K562 (cell line): ENCODE data around the gene NDRG4. TPM values are rescaled to one million over a fixed set of nuclear protein-coding genes. Genes with fewer than 3 reads are reported as not detected.

Experiments used
- ATAC-seq: fragments of 200-7000 bp; cut with Tn5 transposase; 3 replicates; pipeline ENCODE4 v1.9.1; 2020; ENCODE audit warnings: moderate library complexity
- BruUV-seq: library from RNA; stranded (reverse); fragments of 400-500 nt; replicated peaks from 2 replicates; lab custom pipeline; 2021; lab: Mats Ljungman, UMichigan
- CTCF ChIA-PET: fragments of 300-600 bp; formaldehyde crosslinking; extraction: SDS; loops from one replicate; lab custom pipeline; 2021; ENCODE audit warnings: low intra/inter-chr PET ratio; lab: Yijun Ruan, JAX
- POLR2A ChIA-PET: fragments of 300-600, 350-650 bp; sonication (Branson Sonifier 250); formaldehyde crosslinking; extraction: SDS; loops from one replicate; lab custom pipeline; 2021; ENCODE audit warnings: antibody characterized with exemption, inconsistent platforms; lab: Yijun Ruan, JAX
- DNase-seq, 4 experiments: peaks; one replicate each; pipeline versions ENCODE4 v3.0.0 to v3.0.0-alpha.2; 2011 to 2018; ENCODE audit warnings: low spot score in 3 of 4, mixed read lengths in 3 of 4; ENCODE audit errors: extremely low read depth in 1 of 4
- FAIRE-seq: peaks from 2 replicates; lab custom pipeline; 2011; peaks lifted over from hg19 to GRCh38; lab: Jason Lieb, UNC
- H2AFZ ChIP-seq: 2 replicates; pipeline ENCODE4 v1.6.0; 2011; ENCODE audit warnings: low read depth, low read length, control low read depth, inconsistent platforms
- H3K27ac ChIP-seq: fragments of 200-600 bp; 3 replicates; pipeline ENCODE4 v1.8.0; 2011; ENCODE audit warnings: low read depth, mild to moderate bottlenecking, control low read depth, inconsistent platforms, low read length, moderate library complexity, mixed read lengths; ENCODE audit errors: extremely low read depth
- H3K27me3 ChIP-seq, 2 experiments: fragments of 300-600 bp in 1 of 2; 2 replicates in 1 of 2; 3 replicates in 1 of 2; pipeline versions ENCODE4 v1.6.0 to v1.8.0; 2011; ENCODE audit warnings: inconsistent platforms in 2 of 2, low read length in 2 of 2, mild to moderate bottlenecking in 1 of 2, mixed read lengths in 1 of 2, moderate library complexity in 1 of 2; ENCODE audit not compliant: control insufficient read depth in 2 of 2, insufficient read depth in 2 of 2
- H3K36me3 ChIP-seq: fragments of 300-600 bp; 3 replicates; pipeline ENCODE4 v1.8.0; 2011; ENCODE audit warnings: mild to moderate bottlenecking, low read length, inconsistent platforms; ENCODE audit not compliant: control insufficient read depth, insufficient read depth
- H3K4me1 ChIP-seq, 2 experiments: fragments of 200-600 bp in 1 of 2; replicated peaks in 1 of 2; 2 replicates in 1 of 2; 3 replicates in 1 of 2; pipeline versions ENCODE4 v1.5.1 to v1.8.0; 2011; ENCODE audit warnings: inconsistent platforms in 2 of 2, low read length in 2 of 2, mild to moderate bottlenecking in 1 of 2, mixed read lengths in 1 of 2, moderate library complexity in 1 of 2; ENCODE audit not compliant: control insufficient read depth in 2 of 2, insufficient read depth in 2 of 2
- H3K4me2 ChIP-seq: 2 replicates; pipeline ENCODE4 v1.6.1; 2011; ENCODE audit warnings: low read length, control low read depth, inconsistent platforms, mixed read lengths; ENCODE audit not compliant: insufficient read depth
- H3K4me3 ChIP-seq: fragments of 200-600 bp; sonication (generic), shearing (Covaris generic); 2 replicates; pipeline ENCODE4 v1.5.1; 2016; ENCODE audit warnings: control low read depth, inconsistent platforms
- H3K79me2 ChIP-seq: fragments of 200-600 bp; 3 replicates; pipeline ENCODE4 v1.8.0; 2011; ENCODE audit warnings: low read length, inconsistent platforms; ENCODE audit not compliant: control insufficient read depth, insufficient read depth
- H3K9ac ChIP-seq, 2 experiments: 2 replicates each; pipeline versions ENCODE4 v1.6.0 to v1.6.1; 2011; ENCODE audit warnings: low read depth in 2 of 2, low read length in 2 of 2, control low read depth in 1 of 2, inconsistent platforms in 1 of 2, mild to moderate bottlenecking in 1 of 2, mixed read lengths in 1 of 2; ENCODE audit not compliant: insufficient read depth in 1 of 2
- H3K9me1 ChIP-seq: one replicate; pipeline ENCODE4 v1.6.0; 2011; ENCODE audit warnings: inconsistent platforms, mild to moderate bottlenecking, low read length, moderate library complexity; ENCODE audit not compliant: control insufficient read depth, insufficient read depth
- H3K9me3 ChIP-seq: replicated peaks from 2 replicates; pipeline ENCODE4 v1.5.1; 2011; ENCODE audit warnings: low read depth, low read length, inconsistent platforms; ENCODE audit not compliant: control insufficient read depth, insufficient read depth
- H4K20me1 ChIP-seq: replicated peaks from 2 replicates; pipeline ENCODE4 v1.6.1; 2011; ENCODE audit warnings: low read length, inconsistent platforms, mixed read lengths; ENCODE audit not compliant: control insufficient read depth, insufficient read depth
- BRF1 ChIP-seq: IDR thresholded peaks from 3 replicates; pipeline ENCODE4 v1.6.1; 2011; ENCODE audit warnings: borderline replicate concordance, mild to moderate bottlenecking; ENCODE audit not compliant: insufficient read length; ENCODE audit errors: extremely low read depth
- CBFA2T3 ChIP-seq: fragments of 450-650 bp; IDR thresholded peaks from 2 replicates; pipeline ENCODE4 v1.6.1; 2017
- CTCF ChIP-seq, 3 experiments: IDR thresholded peaks in 2 of 3; conservative IDR thresholded peaks in 1 of 3; 2 replicates each; pipeline ENCODE4 v1.5.1; 2011 to 2012; ENCODE audit warnings: low read length in 3 of 3, mild to moderate bottlenecking in 3 of 3, control low read depth in 2 of 3, improper control_type of control experiment in 1 of 3, inconsistent platforms in 1 of 3, low read depth in 1 of 3, mixed read lengths in 1 of 3, moderate library complexity in 1 of 3; ENCODE audit not compliant: insufficient read depth in 2 of 3
- CUX1 ChIP-seq: fragments of 200-800 bp; sonication (Bioruptor generic); IDR thresholded peaks from 2 replicates; pipeline ENCODE4 v1.6.1; 2016; ENCODE audit warnings: missing genetic modification characterization, missing compliant biosample characterization
- SAP30 ChIP-seq: fragments of 200-600 bp; sonication (generic); IDR thresholded peaks from 2 replicates; pipeline ENCODE4 v1.6.1; 2012; ENCODE audit warnings: borderline replicate concordance, low read depth, mild to moderate bottlenecking, moderate library complexity, low read length, control low read depth, inconsistent platforms; ENCODE audit not compliant: insufficient read depth, poor library complexity, severe bottlenecking
- ZNF507 ChIP-seq: conservative IDR thresholded peaks from 2 replicates; pipeline ENCODE4 v1.6.1; 2017; ENCODE audit warnings: missing genetic modification characterization, missing compliant biosample characterization
- ZNF518B ChIP-seq: fragments of 250-450 bp; sonication (Bioruptor Pico); IDR thresholded peaks from 2 replicates; pipeline ENCODE4 v1.5.0; 2021; ENCODE audit warnings: mild to moderate bottlenecking, moderate library complexity
- ZNF583 ChIP-seq: fragments of 250-450 bp; sonication (Bioruptor Pico); IDR thresholded peaks from 2 replicates; pipeline ENCODE4 v1.4.0; 2020
- WGBS: fragments of 100-300 bp; shearing (Covaris generic); methylation state at CpG from one replicate; pipeline ENCODE4 v1.1.6; 2016; ENCODE audit warnings: low coverage, mixed read lengths; ENCODE audit not compliant: insufficient coverage; ENCODE audit errors: missing lambda C conversion rate; 5-methylcytosine and 5-hydroxymethylcytosine counted together
- in situ Hi-C: fragments of 300-500 bp; cut with MboI; formaldehyde crosslinking; loops from 4 replicates; pipeline ENCODE4 v1.15.0; 2018; ENCODE audit warnings: inconsistent platforms, mixed read lengths
- intact Hi-C: fragments of 100-400 bp; cut with micrococcal nuclease; formaldehyde crosslinking; loops from 2 replicates; pipeline ENCODE4 v1.14.2; 2022
- polyA plus RNA-seq, 8 experiments: library from polyadenylated mRNA; depleted of rRNA in 4 of 8; stranded (reverse) in 5 of 8; unstranded in 3 of 8; fragments of >200 nt; fragmentation: Nextera tagmentation in 2 of 8; fragmentation: Illumina TruSeq in 1 of 8; extraction: Ambion mirVana in 2 of 8; extraction: Trizol in 1 of 8; gene quantifications; 2 replicates each; pipeline versions ENCODE4 v1.2.1 to v1.2.3, GENCODE V29; 2011 to 2014; ENCODE audit warnings: inconsistent platforms in 1 of 8, missing spikeins in 1 of 8
- total RNA-seq, 7 experiments: library from RNA; depleted of rRNA in 6 of 7; stranded (reverse); fragments of >200 nt in 6 of 7; fragmentation: Illumina TruSeq in 2 of 7; extraction: Trizol in 2 of 7; gene quantifications; 2 replicates each; pipeline versions ENCODE4 v1.2.1 to v1.2.3, GENCODE V29; 2011 to 2021; ENCODE audit warnings: low replicate concordance in 1 of 7

Gene NDRG4
- total and polyA plus RNA-seq, 9 of the 15 experiments (the other 6 are each of a cell fraction or from before 2014, with no cell fraction given), result 0.06 to 0.95 (median 0.28) TPM

GRCh38 chr16:58501242-58502131, 1.5 kb downstream of the NDRG4 start:
- peak; percentile 44 to 90 (median 70) for DNase-seq
- H2AFZ ChIP-seq, result peak overlapping the region; percentile 76
- BruUV-seq, result no TSS peak
- TF ChIP-seq ZNF507 (tag) (no peak), CTCF (IDR thresholded peaks at IDR 0.05 in 2 of 3, conservative IDR thresholded peaks at IDR 0.05 in 1 of 3; ENCODE audit: insufficient read depth in 2 of 3, low read depth in 1 of 3, low read length in 3 of 3) (0 out of 6 replicates have a peak, but pooled peaks of 2 of the 3 experiments have one; percentile 10 to 20), CUX1 (CRISPR knock-in tag) (no peak), CBFA2T3 (no peak), ZNF518B (CRISPR knock-in tag) (no peak), ZNF583 (CRISPR knock-in tag) (no peak), BRF1 (no peak), SAP30 (no peak)

More at GRCh38 chr16:58501242-58502131, 1.5 kb downstream of the NDRG4 start:
- peak overlapping the region in 1 of 2 experiments; percentile 23; a peak in 2 of 4 replicates for H3K9ac ChIP-seq
- FAIRE-seq (no peak), ATAC-seq (peak; percentile 68)
- no peaks in the 10 kb centered on the region for H3K79me2 ChIP-seq
- H3K4me3 ChIP-seq, result peak overlapping the region; percentile 3; the same call in 1 of the 2 replicates
- H3K4me2 ChIP-seq, result peak overlapping the region; percentile 56
- no peaks in the 10 kb centered on the region for H3K27me3 ChIP-seq
- intact Hi-C loops, result no loop called here
- peaks cover 2 to 43% of the 10 kb centered on the region in 2 experiments; a peak in 3 of 5 replicates for H3K4me1 ChIP-seq
- ChIA-PET POLR2A (interaction anchor here (0.6 to 1.0 kb wide), 2 partner anchors 8 to 168 kb away, joined by 3 read pairs; no protein-coding TSS in a partner anchor), CTCF (no interaction called here)
- H3K9me3 ChIP-seq, result no peaks in the 10 kb centered on the region
- no peaks in the 10 kb centered on the region for H3K36me3 ChIP-seq
- in situ Hi-C loops, result loop anchor here (5.0 kb wide), 1 partner anchor 251 kb away; no protein-coding TSS in a partner anchor
- H3K9me1 ChIP-seq, result no peaks in the 10 kb centered on the region
- no peak overlapping the region for H3K27ac ChIP-seq
- WGBS, result 27% methylated on average over 31 of the region's 42 CpGs
- peaks cover 9% of the 10 kb centered on the region; the same call in 1 of the 2 replicates for H4K20me1 ChIP-seq
